ENCODE data around the gene AVP. TPM values are rescaled to one million over a fixed set of nuclear protein-coding genes. Genes with fewer than 3 reads are reported as not detected.

AVP gene
- total and polyA plus RNA-seq, 2 of the 13 experiments (the other 11 are each of a cell fraction or from before 2014, with no cell fraction given), result 0.12 TPM; not detected in 1

- no peak for TF ChIP-seq ZMYM2 (CRISPR knock-in tag; IDR thresholded peaks at IDR 0.05)
- no peak for TF ChIP-seq HINFP (CRISPR knock-in tag; IDR thresholded peaks at IDR 0.05; ENCODE audit: low read depth)
- peak; percentile 36; the same call in 1 of the 2 replicates for TF ChIP-seq HDAC1 (CRISPR knock-in tag; IDR thresholded peaks at IDR 0.05)
- TF ChIP-seq PAWR (CRISPR knock-in tag; IDR thresholded peaks at IDR 0.05; ENCODE audit: borderline replicate concordance), result 0 out of 2 replicates have a peak, but pooled peaks have one; percentile 35
- TF ChIP-seq, protein P1, sequence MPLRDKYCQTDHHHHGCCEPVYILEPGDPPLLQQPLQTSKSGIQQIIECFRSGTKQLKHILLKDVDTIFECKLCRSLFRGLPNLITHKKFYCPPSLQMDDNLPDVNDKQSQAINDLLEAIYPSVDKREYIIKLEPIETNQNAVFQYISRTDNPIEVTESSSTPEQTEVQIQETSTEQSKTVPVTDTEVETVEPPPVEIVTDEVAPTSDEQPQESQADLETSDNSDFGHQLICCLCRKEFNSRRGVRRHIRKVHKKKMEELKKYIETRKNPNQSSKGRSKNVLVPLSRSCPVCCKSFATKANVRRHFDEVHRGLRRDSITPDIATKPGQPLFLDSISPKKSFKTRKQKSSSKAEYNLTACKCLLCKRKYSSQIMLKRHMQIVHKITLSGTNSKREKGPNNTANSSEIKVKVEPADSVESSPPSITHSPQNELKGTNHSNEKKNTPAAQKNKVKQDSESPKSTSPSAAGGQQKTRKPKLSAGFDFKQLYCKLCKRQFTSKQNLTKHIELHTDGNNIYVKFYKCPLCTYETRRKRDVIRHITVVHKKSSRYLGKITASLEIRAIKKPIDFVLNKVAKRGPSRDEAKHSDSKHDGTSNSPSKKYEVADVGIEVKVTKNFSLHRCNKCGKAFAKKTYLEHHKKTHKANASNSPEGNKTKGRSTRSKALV (CRISPR knock-in tag; IDR thresholded peaks at IDR 0.05), result peak; percentile 17
- no peak for TF ChIP-seq ZBTB44 (CRISPR knock-in tag; IDR thresholded peaks at IDR 0.05)
- TF ChIP-seq ZNF777 (CRISPR knock-in tag; IDR thresholded peaks at IDR 0.05), result peak; percentile 32; the same call in 1 of the 2 replicates
- TF ChIP-seq, protein P2, sequence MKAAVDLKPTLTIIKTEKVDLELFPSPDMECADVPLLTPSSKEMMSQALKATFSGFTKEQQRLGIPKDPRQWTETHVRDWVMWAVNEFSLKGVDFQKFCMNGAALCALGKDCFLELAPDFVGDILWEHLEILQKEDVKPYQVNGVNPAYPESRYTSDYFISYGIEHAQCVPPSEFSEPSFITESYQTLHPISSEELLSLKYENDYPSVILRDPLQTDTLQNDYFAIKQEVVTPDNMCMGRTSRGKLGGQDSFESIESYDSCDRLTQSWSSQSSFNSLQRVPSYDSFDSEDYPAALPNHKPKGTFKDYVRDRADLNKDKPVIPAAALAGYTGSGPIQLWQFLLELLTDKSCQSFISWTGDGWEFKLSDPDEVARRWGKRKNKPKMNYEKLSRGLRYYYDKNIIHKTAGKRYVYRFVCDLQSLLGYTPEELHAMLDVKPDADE (CRISPR knock-in tag; IDR thresholded peaks at IDR 0.05), result no peak
- TF ChIP-seq ZNF501 (CRISPR knock-in tag; IDR thresholded peaks at IDR 0.05), result 0 out of 2 replicates have a peak, but pooled peaks have one; percentile 24
- TF ChIP-seq MEIS2 (CRISPR knock-in tag; IDR thresholded peaks at IDR 0.05), result peak; percentile 14; the same call in 1 of the 2 replicates
- TF ChIP-seq, protein P3, sequence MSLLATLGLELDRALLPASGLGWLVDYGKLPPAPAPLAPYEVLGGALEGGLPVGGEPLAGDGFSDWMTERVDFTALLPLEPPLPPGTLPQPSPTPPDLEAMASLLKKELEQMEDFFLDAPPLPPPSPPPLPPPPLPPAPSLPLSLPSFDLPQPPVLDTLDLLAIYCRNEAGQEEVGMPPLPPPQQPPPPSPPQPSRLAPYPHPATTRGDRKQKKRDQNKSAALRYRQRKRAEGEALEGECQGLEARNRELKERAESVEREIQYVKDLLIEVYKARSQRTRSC (CRISPR knock-in tag; IDR thresholded peaks at IDR 0.05; ENCODE audit: low read depth), result no peak
- peak; percentile 68; the same call in 1 of the 2 replicates for TF ChIP-seq KDM5B (CRISPR knock-in tag; IDR thresholded peaks at IDR 0.05; ENCODE audit: borderline replicate concordance)
- TF ChIP-seq ZNF589 (CRISPR knock-in tag; conservative IDR thresholded peaks at IDR 0.05), result 0 out of 2 replicates have a peak, but pooled peaks have one; percentile 51
- TF ChIP-seq DZIP1 (CRISPR knock-in tag; IDR thresholded peaks at IDR 0.05), result 0 out of 2 replicates have a peak, but pooled peaks have one; percentile 23
- TF ChIP-seq NR2F6 (IDR thresholded peaks at IDR 0.05), result peak; percentile 24; the same call in 1 of the 2 replicates
- no peak for TF ChIP-seq NR2F6 (CRISPR knock-in tag; IDR thresholded peaks at IDR 0.05)
These were observed 1.3 kb downstream of the AVP start (continued) for GRCh38 chr20:3082955-3083952.

Data from HepG2 (cell line).